ENCODE measurements around the gene MLLT10.

MLLT10 gene

GRCh38 chr10:21530641-21531040 lies 3.4 kb upstream of the MLLT10 start (continued):
- TF ChIP-seq POU6F1 (CRISPR knock-in tag; IDR thresholded peaks at IDR 0.05; ENCODE audit: borderline replicate concordance, low read depth) = no peak
- no peak for TF ChIP-seq ESRRG (CRISPR knock-in tag; IDR thresholded peaks at IDR 0.05)

- TF ChIP-seq SNAI2 (CRISPR knock-in tag; IDR thresholded peaks at IDR 0.05) (no peak), ZNF70 (CRISPR knock-in tag; IDR thresholded peaks at IDR 0.05) (no peak), ZNF8 (CRISPR knock-in tag; IDR thresholded peaks at IDR 0.05) (no peak)
- no peak for ATAC-seq
These were observed 2.9 kb upstream of the MLLT10 start for GRCh38 chr10:21531164-21531563.

GRCh38 chr10:21532694-21533466 lies 1.2 kb upstream of the MLLT10 start:
- TF ChIP-seq CREB5 (CRISPR knock-in tag; IDR thresholded peaks at IDR 0.05; ENCODE audit: low read depth) = no peak
- TF ChIP-seq ARNTL (CRISPR knock-in tag; IDR thresholded peaks at IDR 0.05; ENCODE audit: borderline replicate concordance, low read depth) = no peak
- no peak for TF ChIP-seq OSR1 (CRISPR knock-in tag; IDR thresholded peaks at IDR 0.05)
- no peak for TF ChIP-seq ZFP3 (CRISPR knock-in tag; IDR thresholded peaks at IDR 0.05)
- no peak for TF ChIP-seq ESRRG (CRISPR knock-in tag; IDR thresholded peaks at IDR 0.05)
- TF ChIP-seq ZC3H10 (CRISPR knock-in tag; IDR thresholded peaks at IDR 0.05) = no peak
- ATAC-seq = no peak

- TF ChIP-seq CSRNP3 (CRISPR knock-in tag; IDR thresholded peaks at IDR 0.05) (no peak), ZNF70 (CRISPR knock-in tag; IDR thresholded peaks at IDR 0.05) (no peak), PATZ1 (CRISPR knock-in tag; IDR thresholded peaks at IDR 0.05; ENCODE audit: borderline replicate concordance) (no peak)
- no peak for ATAC-seq
These were observed 201 bp downstream of the MLLT10 start for GRCh38 chr10:21534280-21534586.

- ATAC-seq = peak; percentile 59
- TF ChIP-seq ESRRG (CRISPR knock-in tag; IDR thresholded peaks at IDR 0.05) = no peak
- TF ChIP-seq RARB (CRISPR knock-in tag; IDR thresholded peaks at IDR 0.05) = no peak
- TF ChIP-seq ZNF565 (CRISPR knock-in tag; conservative IDR thresholded peaks at IDR 0.05; ENCODE audit: low read depth) = no peak
- no peak for TF ChIP-seq CREB5 (CRISPR knock-in tag; IDR thresholded peaks at IDR 0.05; ENCODE audit: low read depth)
- no peak for TF ChIP-seq GLIS3 (CRISPR knock-in tag; IDR thresholded peaks at IDR 0.05)
These were observed 817 bp downstream of the MLLT10 start for GRCh38 chr10:21534604-21535493.
